ENCODE data around the gene PLP1.

The PLP1 gene

GRCh38 chrX:103820802-103821201, 44.2 kb downstream of the PLP1 start:
- in situ Hi-C loops (cut with MboI; ENCODE audit: low sequenced_read_pairs), result loop anchor here (25.0 kb wide), 1 partner anchor 284 kb away; no protein-coding TSS in a partner anchor

- in situ Hi-C loops (cut with MboI; ENCODE audit: low sequenced_read_pairs), result loop anchor here (25.0 kb wide), 1 partner anchor 286 kb away; no protein-coding TSS in a partner anchor
Observed at GRCh38 chrX:103823591-103823990, 47.0 kb downstream of the PLP1 start.

- in situ Hi-C loops (cut with MboI; ENCODE audit: low sequenced_read_pairs), result loop anchor here (25.0 kb wide), 1 partner anchor 311 kb away; no protein-coding TSS in a partner anchor
Observed at GRCh38 chrX:103825881-103826280, 49.2 kb downstream of the PLP1 start.

- in situ Hi-C loops (cut with MboI; ENCODE audit: low sequenced_read_pairs), result loop anchor here (25.0 kb wide), 1 partner anchor 309 kb away; no protein-coding TSS in a partner anchor
Observed at GRCh38 chrX:103828529-103828928, 51.9 kb downstream of the PLP1 start.

- in situ Hi-C loops (cut with MboI; ENCODE audit: low sequenced_read_pairs), result loop anchor here (25.0 kb wide), 1 partner anchor 306 kb away; no protein-coding TSS in a partner anchor
Observed at GRCh38 chrX:103830848-103831247, 54.2 kb downstream of the PLP1 start.

- in situ Hi-C loops (cut with MboI; ENCODE audit: low sequenced_read_pairs), result loop anchor here (25.0 kb wide), 1 partner anchor 306 kb away; no protein-coding TSS in a partner anchor
Observed at GRCh38 chrX:103831342-103831802, 54.7 kb downstream of the PLP1 start.

- in situ Hi-C loops (cut with MboI; ENCODE audit: low sequenced_read_pairs), result loop anchor here (25.0 kb wide), 1 partner anchor 305 kb away; no protein-coding TSS in a partner anchor
Observed at GRCh38 chrX:103831803-103832544, 55.3 kb downstream of the PLP1 start, which contains the start of gene RAB9B. TSS of gene RAB9B (minus strand) at chrX:103832257. CDS start at chrX:103825784, 6,473 bp downstream.

GRCh38 chrX:103839404-103839803, 62.8 kb downstream of the PLP1 start:
- in situ Hi-C loops (cut with MboI; ENCODE audit: low sequenced_read_pairs), result loop anchor here (25.0 kb wide), 1 partner anchor 298 kb away; no protein-coding TSS in a partner anchor

Measured in HL-60/S4 (cell line).